Measurements from ENCODE around the gene ZBTB17.
"Not testable (repeated sequence)": the region's sequence is repeated elsewhere in the genome, so short reads cannot be mapped to it uniquely, and the experiment has no call there.

ZBTB17 gene

DNA sequence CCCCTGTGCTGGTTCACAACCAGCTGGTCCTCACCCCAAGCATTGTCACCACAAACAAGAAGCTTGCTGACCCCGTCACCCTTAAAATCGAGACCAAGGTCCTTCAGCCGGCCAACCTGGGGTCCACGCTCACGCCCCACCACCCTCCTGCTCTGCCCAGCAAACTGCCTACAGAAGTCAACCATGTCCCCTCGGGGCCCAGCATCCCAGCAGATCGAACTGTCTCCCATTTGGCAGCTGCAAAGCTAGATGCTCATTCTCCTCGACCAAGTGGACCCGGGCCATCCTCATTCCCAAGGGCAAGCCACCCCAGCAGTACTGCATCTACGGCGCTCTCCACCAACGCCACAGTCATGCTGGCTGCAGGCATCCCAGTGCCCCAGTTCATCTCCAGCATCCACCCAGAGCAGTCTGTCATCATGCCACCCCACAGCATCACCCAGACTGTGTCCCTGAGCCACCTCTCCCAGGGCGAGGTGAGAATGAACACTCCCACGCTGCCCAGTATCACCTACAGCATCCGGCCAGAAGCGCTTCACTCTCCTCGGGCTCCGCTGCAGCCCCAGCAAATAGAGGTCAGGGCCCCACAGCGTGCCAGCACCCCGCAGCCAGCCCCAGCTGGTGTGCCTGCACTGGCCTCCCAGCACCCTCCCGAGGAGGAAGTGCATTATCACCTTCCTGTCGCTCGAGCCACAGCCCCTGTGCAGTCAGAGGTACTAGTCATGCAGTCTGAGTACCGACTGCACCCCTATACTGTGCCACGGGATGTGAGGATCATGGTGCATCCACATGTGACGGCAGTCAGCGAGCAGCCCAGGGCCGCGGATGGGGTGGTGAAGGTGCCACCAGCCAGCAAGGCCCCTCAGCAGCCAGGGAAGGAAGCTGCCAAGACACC is 40.6 kb downstream of the ZBTB17 start:
- no peak for DNase-seq (ENCODE audit: low read depth in 2 of 2)

DNA sequence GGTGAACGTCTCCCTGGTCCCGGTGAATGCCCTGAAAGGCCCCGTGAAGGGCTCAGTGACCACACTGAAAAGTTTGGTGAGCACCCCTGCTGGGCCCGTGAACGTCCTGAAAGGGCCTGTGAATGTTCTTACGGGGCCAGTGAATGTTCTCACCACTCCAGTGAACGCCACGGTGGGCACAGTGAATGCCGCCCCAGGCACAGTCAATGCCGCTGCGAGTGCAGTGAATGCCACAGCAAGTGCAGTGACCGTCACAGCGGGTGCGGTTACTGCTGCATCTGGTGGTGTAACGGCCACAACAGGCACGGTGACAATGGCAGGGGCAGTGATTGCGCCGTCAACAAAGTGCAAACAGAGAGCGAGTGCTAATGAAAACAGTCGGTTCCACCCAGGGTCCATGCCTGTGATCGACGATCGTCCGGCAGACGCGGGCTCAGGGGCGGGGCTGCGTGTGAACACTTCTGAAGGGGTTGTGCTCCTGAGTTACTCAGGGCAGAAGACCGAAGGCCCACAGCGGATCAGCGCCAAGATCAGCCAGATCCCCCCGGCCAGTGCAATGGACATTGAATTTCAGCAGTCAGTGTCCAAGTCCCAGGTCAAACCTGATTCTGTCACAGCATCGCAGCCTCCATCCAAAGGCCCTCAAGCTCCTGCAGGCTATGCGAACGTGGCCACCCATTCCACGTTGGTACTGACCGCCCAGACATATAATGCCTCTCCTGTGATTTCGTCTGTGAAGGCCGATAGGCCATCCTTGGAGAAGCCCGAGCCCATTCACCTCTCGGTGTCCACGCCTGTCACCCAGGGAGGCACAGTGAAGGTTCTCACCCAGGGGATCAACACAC is 41.5 kb downstream of the ZBTB17 start:
- DNase-seq (ENCODE audit: low read depth in 2 of 2) = no peak

- no peak for DNase-seq (ENCODE audit: low read depth in 2 of 2)
These were observed 42.2 kb downstream of the ZBTB17 start for GRCh38 chr1:15933684-15934083.

GRCh38 chr1:15932612-15933011 is 43.3 kb downstream of the ZBTB17 start:
- DNase-seq (ENCODE audit: low read depth in 2 of 2) = no peak

DNA sequence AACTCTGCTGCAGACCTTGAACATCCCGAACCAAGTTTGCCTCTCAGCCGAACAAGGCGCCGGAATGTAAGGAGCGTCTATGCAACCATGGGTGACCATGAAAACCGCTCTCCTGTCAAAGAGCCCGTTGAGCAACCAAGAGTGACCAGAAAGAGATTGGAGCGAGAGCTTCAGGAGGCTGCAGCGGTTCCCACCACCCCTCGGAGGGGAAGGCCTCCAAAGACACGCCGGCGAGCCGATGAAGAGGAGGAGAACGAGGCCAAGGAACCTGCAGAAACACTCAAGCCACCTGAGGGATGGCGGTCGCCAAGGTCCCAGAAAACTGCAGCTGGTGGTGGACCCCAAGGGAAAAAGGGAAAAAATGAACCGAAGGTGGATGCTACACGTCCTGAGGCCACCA is 44.0 kb downstream of the ZBTB17 start:
- DNase-seq (ENCODE audit: low read depth in 2 of 2) = no peak

- DNase-seq (ENCODE audit: low read depth in 2 of 2) = no peak
These were observed 44.5 kb downstream of the ZBTB17 start for GRCh38 chr1:15931401-15931800.

- DNase-seq (ENCODE audit: low read depth in 2 of 2) = no peak
These were observed 46.6 kb downstream of the ZBTB17 start for GRCh38 chr1:15928971-15929965.

GRCh38 chr1:15926448-15926847 is 49.5 kb downstream of the ZBTB17 start:
- not testable (repeated sequence) for DNase-seq (ENCODE audit: low read depth in 2 of 2)

- peak; percentile 18 to 20 for DNase-seq (ENCODE audit: low read depth in 2 of 2)
These were observed 52.7 kb downstream of the ZBTB17 start for GRCh38 chr1:15923241-15923640.

DNA sequence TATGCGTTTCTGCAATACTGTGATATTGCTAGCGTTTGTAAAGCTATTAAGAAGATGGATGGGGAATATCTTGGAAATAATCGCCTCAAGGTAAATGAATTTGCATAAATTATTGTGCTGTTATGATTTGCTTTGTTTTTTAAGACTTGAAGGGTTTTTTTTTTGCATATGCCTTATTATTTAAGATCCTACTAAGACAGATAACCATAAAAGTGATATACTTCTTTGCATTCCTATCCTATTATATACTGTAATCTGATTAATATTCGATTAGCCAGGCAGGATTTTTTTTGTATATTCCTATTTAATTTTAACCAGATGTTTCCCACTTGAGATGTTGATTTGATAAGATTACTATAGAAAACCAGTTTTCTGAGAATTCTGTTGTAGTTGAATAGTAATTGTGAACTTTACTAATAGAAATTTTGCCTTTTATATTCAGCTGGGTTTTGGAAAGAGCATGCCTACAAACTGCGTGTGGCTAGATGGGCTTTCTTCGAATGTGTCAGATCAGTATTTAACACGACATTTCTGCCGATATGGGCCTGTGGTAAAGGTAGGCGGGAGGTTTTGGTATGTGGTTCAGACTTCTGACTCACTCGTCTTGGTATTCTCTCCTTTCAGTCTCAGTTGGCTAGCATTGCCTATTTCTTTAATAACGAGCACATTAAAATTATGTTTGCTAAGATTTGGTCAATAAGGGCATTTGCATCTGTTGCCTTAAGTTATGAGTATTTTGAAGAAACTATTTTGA is 56.8 kb downstream of the ZBTB17 start:
- peak; percentile 65 to 68 for DNase-seq (ENCODE audit: low read depth in 2 of 2)

DNA sequence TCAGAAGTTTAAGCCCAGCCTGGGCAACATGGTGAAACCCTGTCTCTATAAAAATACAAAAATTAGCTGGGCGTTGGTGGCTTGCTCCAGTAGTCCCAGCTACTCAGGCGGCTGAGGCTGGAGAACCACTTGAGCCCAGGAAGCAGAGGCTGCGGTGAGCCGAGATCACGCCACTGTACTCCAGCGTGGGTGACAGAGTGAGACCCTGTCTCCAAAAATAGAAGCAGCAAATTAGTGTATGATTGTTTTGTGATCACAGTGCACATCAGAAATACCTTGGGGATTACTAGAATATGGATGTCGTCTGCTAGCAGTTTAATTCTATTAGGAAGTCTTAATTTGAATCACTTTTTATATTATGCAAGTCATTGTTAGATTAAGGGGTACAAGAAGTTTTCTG is 59.0 kb downstream of the ZBTB17 start:
- no peak for DNase-seq (ENCODE audit: low read depth in 2 of 2)

- no peak for DNase-seq (ENCODE audit: low read depth in 2 of 2)
These were observed 59.5 kb downstream of the ZBTB17 start for GRCh38 chr1:15916417-15916816.

DNA sequence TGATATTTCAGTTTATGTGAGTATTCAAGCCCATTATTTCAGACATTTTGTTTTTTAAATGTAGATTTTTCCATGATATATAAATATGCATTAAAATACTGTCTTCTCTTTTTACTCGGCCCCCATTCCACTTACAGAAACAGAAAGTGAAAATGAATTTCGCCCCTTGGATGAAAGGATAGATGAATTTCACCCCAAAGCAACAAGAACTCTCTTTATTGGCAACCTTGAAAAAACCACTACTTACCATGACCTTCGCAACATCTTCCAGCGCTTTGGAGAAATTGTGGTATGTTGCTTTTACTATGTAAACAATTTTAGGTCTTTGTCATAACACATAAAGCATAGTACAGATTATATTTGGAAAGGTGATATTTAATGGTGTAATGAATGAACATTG is 59.9 kb downstream of the ZBTB17 start:
- no peak for DNase-seq (ENCODE audit: low read depth in 2 of 2)

GRCh38 chr1:15913607-15914006 is 62.3 kb downstream of the ZBTB17 start:
- DNase-seq (ENCODE audit: low read depth in 2 of 2) = not testable (repeated sequence)

- DNase-seq (ENCODE audit: low read depth in 2 of 2) = no peak
These were observed 64.0 kb downstream of the ZBTB17 start for GRCh38 chr1:15911927-15912326.

GRCh38 chr1:15911141-15911540 is 64.8 kb downstream of the ZBTB17 start:
- DNase-seq (ENCODE audit: low read depth in 2 of 2) = no peak

GRCh38 chr1:15908597-15908996 is 67.3 kb downstream of the ZBTB17 start:
- DNase-seq (ENCODE audit: low read depth in 2 of 2) = no peak

DNA sequence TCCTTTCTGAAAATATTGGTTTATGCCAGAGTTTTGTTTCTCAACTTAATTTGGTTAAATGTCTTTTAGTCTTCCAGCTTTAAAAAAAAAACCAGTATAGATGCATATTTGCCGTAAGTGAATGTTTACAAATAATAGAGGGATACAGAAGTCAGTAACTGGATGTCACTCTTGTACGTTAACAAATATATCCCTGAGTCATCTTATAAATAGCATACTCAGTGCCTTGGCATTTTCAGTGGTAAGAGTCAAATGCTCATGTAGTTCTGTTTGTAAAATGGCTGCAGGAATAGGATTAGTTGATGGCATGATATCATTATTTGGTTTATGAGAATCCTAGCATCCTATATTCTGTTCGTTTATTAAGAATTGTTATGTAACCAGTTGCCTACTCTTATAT is 73.0 kb downstream of the ZBTB17 start:
- no peak for DNase-seq (ENCODE audit: low read depth in 2 of 2)

- DNase-seq (ENCODE audit: low read depth in 2 of 2) = no peak
These were observed 75.1 kb downstream of the ZBTB17 start for GRCh38 chr1:15900662-15901279.

DNA sequence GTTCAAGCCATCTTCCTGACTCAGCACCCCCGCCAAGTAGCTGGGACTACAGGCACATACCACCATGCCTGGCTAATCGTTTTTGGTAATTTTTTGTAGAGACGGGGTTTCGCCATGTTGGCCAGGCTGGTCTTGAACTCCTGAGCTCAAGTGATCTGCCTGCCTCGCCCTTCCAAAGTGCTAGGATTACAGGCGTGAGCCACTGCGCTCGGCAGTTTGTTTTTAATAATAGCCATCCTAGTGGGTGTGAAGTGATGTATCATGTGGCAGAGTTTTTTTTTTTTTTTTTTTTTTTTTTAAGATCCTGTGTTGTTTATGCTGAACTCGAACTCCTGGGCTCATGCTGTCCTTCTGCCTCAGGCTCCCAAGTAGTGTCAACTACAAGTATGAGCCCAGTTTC is 76.6 kb downstream of the ZBTB17 start:
- no peak for DNase-seq (ENCODE audit: low read depth in 2 of 2)

All from fibroblast of skin of left biceps (primary cell).